GM23338 (cell line): ENCODE measurements around the gene IDS. TPM values are rescaled to one million over a fixed set of nuclear protein-coding genes. Genes with fewer than 3 reads are reported as not detected.

Source experiments
- ATAC-seq: fragments of 200-7000 bp; cut with Tn5 transposase; 3 replicates; pipeline ENCODE4 v1.9.1; 2020
- DNase-seq: peaks from one replicate; pipeline ENCODE4 v3.0.0-alpha.2; 2015; ENCODE audit warnings: low spot score
- H2AFZ ChIP-seq: fragments of 200-600 bp; sonication (generic); 2 replicates; pipeline ENCODE4 v1.8.0; 2016; ENCODE audit warnings: antibody characterized with exemption, mild to moderate bottlenecking, moderate library complexity
- H3F3A ChIP-seq: fragments of 200-600 bp; sonication (generic); replicated peaks from 2 replicates; pipeline ENCODE4 v1.8.0; 2017; ENCODE audit warnings: antibody characterized with exemption, mixed run types, low read depth
- H3K27ac ChIP-seq: fragments of 200-600 bp; sonication (generic); 2 replicates; pipeline ENCODE4 v1.6.1; 2016; ENCODE audit warnings: low read depth
- H3K27me3 ChIP-seq: fragments of 200-600 bp; sonication (generic); 2 replicates; pipeline ENCODE4 v1.8.0; 2016; ENCODE audit warnings: mild to moderate bottlenecking, mixed run types, moderate library complexity; ENCODE audit not compliant: insufficient read depth
- H3K36me3 ChIP-seq: fragments of 200-600 bp; sonication (generic); 2 replicates; pipeline ENCODE4 v1.8.0; 2016; ENCODE audit warnings: mild to moderate bottlenecking; ENCODE audit not compliant: insufficient read depth
- H3K4me1 ChIP-seq: fragments of 200-600 bp; sonication (generic); 2 replicates; pipeline ENCODE4 v1.8.0; 2016; ENCODE audit warnings: mild to moderate bottlenecking, moderate library complexity; ENCODE audit not compliant: insufficient read depth
- H3K4me2 ChIP-seq: fragments of 200-600 bp; sonication (generic); 2 replicates; pipeline ENCODE4 v1.7.1; 2017; ENCODE audit warnings: mixed run types
- H3K4me3 ChIP-seq: fragments of 200-600 bp; sonication (generic); 2 replicates; pipeline ENCODE4 v1.6.1; 2016; ENCODE audit warnings: mixed run types
- H3K79me2 ChIP-seq: fragments of 200-600 bp; sonication (generic); replicated peaks from 2 replicates; pipeline ENCODE4 v1.8.0; 2017; ENCODE audit warnings: mild to moderate bottlenecking; ENCODE audit not compliant: insufficient read depth
- H3K9me2 ChIP-seq: fragments of 200-600 bp; sonication (generic); 2 replicates; pipeline ENCODE4 v1.8.0; 2017; ENCODE audit not compliant: insufficient read depth
- H4K20me1 ChIP-seq: fragments of 200-600 bp; sonication (generic); replicated peaks from 2 replicates; pipeline ENCODE4 v1.8.0; 2017; ENCODE audit warnings: mild to moderate bottlenecking; ENCODE audit not compliant: insufficient read depth
- H3K27ac Mint-ChIP-seq: 2 replicates; pipeline ENCODE4 v1.8.0; 2020; ENCODE audit warnings: inconsistent platforms, mild to moderate bottlenecking, moderate library complexity, mixed read lengths
- H3K27me3 Mint-ChIP-seq: 3 replicates; pipeline ENCODE4 v1.8.0; 2022; ENCODE audit warnings: low read depth, mild to moderate bottlenecking, moderate library complexity, mixed read lengths, inconsistent platforms; ENCODE audit not compliant: insufficient read depth, poor library complexity
- H3K36me3 Mint-ChIP-seq: 3 replicates; pipeline ENCODE4 v1.8.0; 2021; ENCODE audit warnings: low read depth, mild to moderate bottlenecking, inconsistent platforms, moderate library complexity, mixed read lengths
- H3K4me1 Mint-ChIP-seq: 3 replicates; pipeline ENCODE4 v1.8.0; 2020; ENCODE audit warnings: mild to moderate bottlenecking, inconsistent platforms, mixed read lengths
- H3K4me3 Mint-ChIP-seq: 3 replicates; pipeline ENCODE4 v1.8.0; 2021; ENCODE audit warnings: moderate library complexity, mild to moderate bottlenecking, inconsistent platforms, mixed read lengths
- H3K9me3 Mint-ChIP-seq: 3 replicates; pipeline ENCODE4 v1.8.0; 2020; ENCODE audit warnings: moderate library complexity, mild to moderate bottlenecking, inconsistent platforms, mixed read lengths
- CREB1 ChIP-seq: fragments of 250-450 bp; sonication (Bioruptor Pico); IDR thresholded peaks from 2 replicates; pipeline ENCODE4 v1.5.0; 2020; ENCODE audit warnings: low read depth, mild to moderate bottlenecking, moderate library complexity
- CTCF ChIP-seq, 2 experiments: fragments of 200-600 bp in 1 of 2; sonication (generic) in 1 of 2; conservative IDR thresholded peaks; 2 replicates each; pipeline versions ENCODE4 v1.5.1 to v1.6.1; 2016 to 2017; ENCODE audit warnings: antibody characterized with exemption in 2 of 2, low read depth in 2 of 2, mild to moderate bottlenecking in 2 of 2, moderate library complexity in 1 of 2
- ETS1 ChIP-seq: IDR thresholded peaks from 2 replicates; pipeline ENCODE4 v1.6.1; 2016; ENCODE audit warnings: antibody characterized with exemption
- EZH2 ChIP-seq: fragments of 200-600 bp; sonication (generic); IDR thresholded peaks from one replicate; pipeline ENCODE4 v1.8.0; 2017; ENCODE audit warnings: antibody characterized with exemption, mild to moderate bottlenecking, low read depth; ENCODE audit not compliant: unreplicated experiment
- EZH2phosphoT487 ChIP-seq: fragments of 200-600 bp; sonication (generic); IDR thresholded peaks from one replicate; pipeline ENCODE4 v1.8.1; 2018; ENCODE audit warnings: antibody characterized with exemption; ENCODE audit not compliant: unreplicated experiment
- JUNB ChIP-seq: IDR thresholded peaks from one replicate; pipeline ENCODE4 v1.6.1; 2016; ENCODE audit warnings: antibody characterized with exemption; ENCODE audit not compliant: unreplicated experiment
- NANOG ChIP-seq: IDR thresholded peaks from 2 replicates; pipeline ENCODE4 v1.6.1; 2016; ENCODE audit warnings: antibody characterized with exemption, borderline replicate concordance
- POLR2AphosphoS5 ChIP-seq: IDR thresholded peaks from 2 replicates; pipeline ENCODE4 v1.6.1; 2016; ENCODE audit warnings: antibody characterized with exemption, low read depth
- STAT1 ChIP-seq: IDR thresholded peaks from one replicate; pipeline ENCODE4 v1.6.1; 2016; ENCODE audit warnings: antibody characterized with exemption; ENCODE audit not compliant: unreplicated experiment
- ZNF114 ChIP-seq: fragments of 250-450 bp; sonication (Bioruptor Pico); IDR thresholded peaks from 2 replicates; pipeline ENCODE4 v1.5.0; 2020; ENCODE audit warnings: mild to moderate bottlenecking, moderate library complexity
- ZNF331 ChIP-seq: fragments of 250-450 bp; sonication (Bioruptor Pico); IDR thresholded peaks from 2 replicates; pipeline ENCODE4 v1.5.0; 2020; ENCODE audit warnings: low read depth, mild to moderate bottlenecking, moderate library complexity
- ZNF462 ChIP-seq: fragments of 250-450 bp; sonication (Bioruptor Pico); IDR thresholded peaks from 2 replicates; pipeline ENCODE4 v1.5.0; 2020; ENCODE audit warnings: mild to moderate bottlenecking, moderate library complexity
- polyA plus RNA-seq: library from polyadenylated mRNA; unstranded; fragments of >200 nt; fragmentation: Nextera tagmentation; extraction: Ambion mirVana; gene quantifications from 2 replicates; pipeline ENCODE4 v1.2.1, GENCODE V29; 2016
- total RNA-seq: library from RNA; depleted of rRNA; stranded (reverse); fragments of >200 nt; shearing (Covaris generic); gene quantifications from 2 replicates; pipeline ENCODE4 v1.2.3, GENCODE V29; 2014
- TF ChIP-seq, protein P1 (sequence below): IDR thresholded peaks from one replicate; pipeline ENCODE4 v1.6.1; 2018; ENCODE audit warnings: antibody characterized with exemption; ENCODE audit not compliant: unreplicated experiment

Gene IDS
- total and polyA plus RNA-seq, 2 experiments from 2014 or later: 8.2 to 12.3 TPM

GRCh38 chrX:149513825-149514428 is 8.8 kb upstream of the IDS start:
- Mint-ChIP-seq H3K4me3 (no peak overlapping the region), H3K4me1 (peaks cover 9% of the 10 kb centered on the region; the same call in 2 of the 3 replicates), H3K27me3 (peaks cover 4% of the 10 kb centered on the region), H3K36me3 (no peaks in the 10 kb centered on the region), H3K27ac (no peak overlapping the region), H3K9me3 (no peaks in the 10 kb centered on the region)
- Histone ChIP-seq H3K4me3 (no peak overlapping the region), H3K36me3 (no peaks in the 10 kb centered on the region), H4K20me1 (no peaks in the 10 kb centered on the region), H3K27me3 (no peaks in the 10 kb centered on the region), H3K27ac (no peak overlapping the region), H3K4me1 (no peaks in the 10 kb centered on the region), H2AFZ (no peak overlapping the region), H3K9me2 (no peaks in the 10 kb centered on the region), H3K4me2 (no peak overlapping the region), H3K79me2 (no peaks in the 10 kb centered on the region), H3F3A (no peaks in the 10 kb centered on the region)
- TF ChIP-seq CTCF (conservative IDR thresholded peaks at IDR 0.05; ENCODE audit: low read depth in 2 of 2) (no peak), NANOG (no peak), STAT1 (no peak), ZNF114 (no peak), JUNB (no peak), ZNF462 (CRISPR knock-in tag) (no peak), POLR2AphosphoS5 (no peak), ZNF331 (CRISPR knock-in tag) (no peak), ETS1 (no peak), EZH2 (no peak), EZH2phosphoT487 (no peak), CREB1 (CRISPR knock-in tag) (no peak)
- TF ChIP-seq, protein P1, sequence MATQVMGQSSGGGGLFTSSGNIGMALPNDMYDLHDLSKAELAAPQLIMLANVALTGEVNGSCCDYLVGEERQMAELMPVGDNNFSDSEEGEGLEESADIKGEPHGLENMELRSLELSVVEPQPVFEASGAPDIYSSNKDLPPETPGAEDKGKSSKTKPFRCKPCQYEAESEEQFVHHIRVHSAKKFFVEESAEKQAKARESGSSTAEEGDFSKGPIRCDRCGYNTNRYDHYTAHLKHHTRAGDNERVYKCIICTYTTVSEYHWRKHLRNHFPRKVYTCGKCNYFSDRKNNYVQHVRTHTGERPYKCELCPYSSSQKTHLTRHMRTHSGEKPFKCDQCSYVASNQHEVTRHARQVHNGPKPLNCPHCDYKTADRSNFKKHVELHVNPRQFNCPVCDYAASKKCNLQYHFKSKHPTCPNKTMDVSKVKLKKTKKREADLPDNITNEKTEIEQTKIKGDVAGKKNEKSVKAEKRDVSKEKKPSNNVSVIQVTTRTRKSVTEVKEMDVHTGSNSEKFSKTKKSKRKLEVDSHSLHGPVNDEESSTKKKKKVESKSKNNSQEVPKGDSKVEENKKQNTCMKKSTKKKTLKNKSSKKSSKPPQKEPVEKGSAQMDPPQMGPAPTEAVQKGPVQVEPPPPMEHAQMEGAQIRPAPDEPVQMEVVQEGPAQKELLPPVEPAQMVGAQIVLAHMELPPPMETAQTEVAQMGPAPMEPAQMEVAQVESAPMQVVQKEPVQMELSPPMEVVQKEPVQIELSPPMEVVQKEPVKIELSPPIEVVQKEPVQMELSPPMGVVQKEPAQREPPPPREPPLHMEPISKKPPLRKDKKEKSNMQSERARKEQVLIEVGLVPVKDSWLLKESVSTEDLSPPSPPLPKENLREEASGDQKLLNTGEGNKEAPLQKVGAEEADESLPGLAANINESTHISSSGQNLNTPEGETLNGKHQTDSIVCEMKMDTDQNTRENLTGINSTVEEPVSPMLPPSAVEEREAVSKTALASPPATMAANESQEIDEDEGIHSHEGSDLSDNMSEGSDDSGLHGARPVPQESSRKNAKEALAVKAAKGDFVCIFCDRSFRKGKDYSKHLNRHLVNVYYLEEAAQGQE: no peak
- no peak for ATAC-seq
- DNase-seq: no peak
